G401 (cell line): Measurements from ENCODE around the gene OBP2A. TPM values are rescaled to one million over a fixed set of nuclear protein-coding genes. Genes with fewer than 3 reads are reported as not detected.

Experiments
- DNase-seq: peaks from one replicate; pipeline ENCODE4 v3.0.0-alpha.2; 2015; ENCODE audit warnings: low spot score
- in situ Hi-C: cut with HindIII; loops from 2 replicates; pipeline ENCODE4 v1.10.0; 2016; ENCODE audit warnings: low sequenced_read_pairs, mixed read lengths
- total RNA-seq: library from RNA; depleted of rRNA; stranded (reverse); fragments of >200 nt; shearing (Covaris generic); gene quantifications from 2 replicates; pipeline ENCODE4 v1.2.3, GENCODE V29; 2014; rRNA removed

OBP2A gene
- total RNA-seq, 1 experiment from 2014 or later: not detected

GRCh38 chr9:135586601-135587109 lies 40.7 kb downstream of the OBP2A start:
- DNase-seq: no peak

GRCh38 chr9:135587658-135588057 lies 41.7 kb downstream of the OBP2A start:
- in situ Hi-C loops: no loop called here
- no peak for DNase-seq

More at GRCh38 chr9:135586601-135587109, 40.7 kb downstream of the OBP2A start:
- in situ Hi-C loops: no loop called here

- in situ Hi-C loops: no loop called here
- DNase-seq: no peak
These were observed 42.4 kb downstream of the OBP2A start for GRCh38 chr9:135588371-135588770.

- in situ Hi-C loops: no loop called here
- peak; percentile 60 for DNase-seq
These were observed 43.1 kb downstream of the OBP2A start for GRCh38 chr9:135588886-135589595.

- in situ Hi-C loops: no loop called here
- no peak for DNase-seq
These were observed 43.9 kb downstream of the OBP2A start for GRCh38 chr9:135589596-135590485.

GRCh38 chr9:135590486-135591079 lies 44.7 kb downstream of the OBP2A start:
- in situ Hi-C loops: no loop called here
- no peak for DNase-seq

- in situ Hi-C loops: no loop called here
- no peak for DNase-seq
These were observed 45.8 kb downstream of the OBP2A start for GRCh38 chr9:135591506-135592330.

- DNase-seq: no peak
These were observed 46.3 kb downstream of the OBP2A start for GRCh38 chr9:135592331-135592590.

GRCh38 chr9:135592625-135593024 lies 46.7 kb downstream of the OBP2A start:
- in situ Hi-C loops: no loop called here

More at GRCh38 chr9:135592331-135592590, 46.3 kb downstream of the OBP2A start:
- in situ Hi-C loops: no loop called here

GRCh38 chr9:135596211-135596610 lies 50.3 kb downstream of the OBP2A start:
- in situ Hi-C loops: no loop called here
- DNase-seq: no peak

More at GRCh38 chr9:135592625-135593024, 46.7 kb downstream of the OBP2A start:
- no peak for DNase-seq

Other genes with a start within 250 kb of the OBP2A start
- gene PPP1R26, start 66.3 kb upstream of the OBP2A start, total RNA-seq: 13.7 and 17.9 TPM in 2 replicates
- gene MRPS2, start 45.4 kb upstream of the OBP2A start, total RNA-seq: 32.7 and 53.5 TPM in 2 replicates
- not detected in 2 replicates for gene LCN1, start 24.7 kb upstream of the OBP2A start, total RNA-seq
- gene PAEP, start 15.6 kb downstream of the OBP2A start, total RNA-seq: not detected in 2 replicates
- gene GLT6D1, start 93.4 kb downstream of the OBP2A start, total RNA-seq: not detected in 2 replicates
- not detected in 2 replicates for gene LCN9, start 117.2 kb downstream of the OBP2A start, total RNA-seq
- not detected in 2 replicates for gene SOHLH1, start 153.4 kb downstream of the OBP2A start, total RNA-seq
- gene KCNT1, start 156.1 kb downstream of the OBP2A start, total RNA-seq: not detected in 2 replicates